Loucy (cell line): ENCODE measurements around the gene VN1R5.

Experiments
- CTCF ChIP-seq: fragments of 200-600 bp; sonication (generic); conservative IDR thresholded peaks from 2 replicates; pipeline ENCODE4 v1.5.1; 2014; ENCODE audit warnings: mild to moderate bottlenecking, antibody characterized with exemption, low read length
- EZH2phosphoT487 ChIP-seq: fragments of 200-600 bp; IDR thresholded peaks from 2 replicates; pipeline ENCODE4 v1.6.1; 2018; ENCODE audit warnings: antibody characterized with exemption, mild to moderate bottlenecking, moderate library complexity, borderline replicate concordance

DNA sequence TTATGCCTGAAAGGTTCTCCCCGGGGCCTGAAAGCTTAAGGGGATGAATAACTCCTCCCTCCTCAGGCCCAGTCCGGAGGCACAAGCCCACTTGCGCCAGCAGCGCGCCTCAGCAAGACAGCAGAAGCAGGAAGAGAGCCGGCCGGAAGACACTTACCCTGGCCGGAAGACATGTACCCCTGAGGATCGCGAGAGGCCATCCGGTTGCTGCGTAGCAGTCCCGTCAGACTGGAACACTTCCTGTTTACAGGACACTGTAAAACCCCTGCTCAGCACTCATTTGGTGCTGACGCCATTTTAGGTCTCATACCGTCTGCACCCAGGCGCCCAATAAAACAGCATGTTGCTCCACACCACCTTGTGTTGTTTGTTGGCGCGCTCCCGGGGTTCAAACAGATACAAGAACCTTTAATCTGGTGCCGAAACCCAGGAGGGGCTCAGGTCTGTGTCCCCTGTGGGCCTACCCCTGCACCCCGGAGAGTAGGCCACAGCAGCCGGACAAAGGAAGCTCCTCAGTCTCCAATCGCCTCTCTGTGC lies 30.3 kb downstream of the VN1R5 start:
- TF ChIP-seq CTCF (no peak), EZH2phosphoT487 (no peak)
